OCI-LY1 (cell line): ENCODE results near the gene BSG.

Experiments used
- EZH2 ChIP-seq: fragments of 200-600 bp; sonication (generic), shearing (Covaris generic); IDR thresholded peaks from 2 replicates; pipeline ENCODE4 v1.8.0; 2017; ENCODE audit warnings: borderline replicate concordance, mixed run types, mild to moderate bottlenecking, antibody characterized with exemption, low read length, moderate library complexity, mixed read lengths
- TF ChIP-seq, protein P1 (sequence below): fragments of 200-600 bp; sonication (generic), shearing (Covaris generic); IDR thresholded peaks from 2 replicates; pipeline ENCODE4 v1.5.1; 2017; ENCODE audit warnings: mild to moderate bottlenecking, antibody characterized with exemption, low read length, moderate library complexity, mixed read lengths

- no peak for TF ChIP-seq EZH2
- TF ChIP-seq, protein P1, sequence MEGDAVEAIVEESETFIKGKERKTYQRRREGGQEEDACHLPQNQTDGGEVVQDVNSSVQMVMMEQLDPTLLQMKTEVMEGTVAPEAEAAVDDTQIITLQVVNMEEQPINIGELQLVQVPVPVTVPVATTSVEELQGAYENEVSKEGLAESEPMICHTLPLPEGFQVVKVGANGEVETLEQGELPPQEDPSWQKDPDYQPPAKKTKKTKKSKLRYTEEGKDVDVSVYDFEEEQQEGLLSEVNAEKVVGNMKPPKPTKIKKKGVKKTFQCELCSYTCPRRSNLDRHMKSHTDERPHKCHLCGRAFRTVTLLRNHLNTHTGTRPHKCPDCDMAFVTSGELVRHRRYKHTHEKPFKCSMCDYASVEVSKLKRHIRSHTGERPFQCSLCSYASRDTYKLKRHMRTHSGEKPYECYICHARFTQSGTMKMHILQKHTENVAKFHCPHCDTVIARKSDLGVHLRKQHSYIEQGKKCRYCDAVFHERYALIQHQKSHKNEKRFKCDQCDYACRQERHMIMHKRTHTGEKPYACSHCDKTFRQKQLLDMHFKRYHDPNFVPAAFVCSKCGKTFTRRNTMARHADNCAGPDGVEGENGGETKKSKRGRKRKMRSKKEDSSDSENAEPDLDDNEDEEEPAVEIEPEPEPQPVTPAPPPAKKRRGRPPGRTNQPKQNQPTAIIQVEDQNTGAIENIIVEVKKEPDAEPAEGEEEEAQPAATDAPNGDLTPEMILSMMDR: no peak
Observed at GRCh38 chr19:632579-633067, 60.2 kb downstream of the BSG start.
